Ramos (cell line): ENCODE results near the gene PKD1L1.
"Not testable (repeated sequence)": the region's sequence is repeated elsewhere in the genome, so short reads cannot be mapped to it uniquely, and the experiment has no call there.

Source experiments
- in situ Hi-C: fragments of 300-500 bp; cut with MboI; formaldehyde crosslinking; loops from one replicate; pipeline ENCODE4 v1.14.3; 2022; ENCODE audit warnings: low sequenced_read_pairs; ENCODE audit not compliant: unreplicated experiment

The PKD1L1 gene

DNA sequence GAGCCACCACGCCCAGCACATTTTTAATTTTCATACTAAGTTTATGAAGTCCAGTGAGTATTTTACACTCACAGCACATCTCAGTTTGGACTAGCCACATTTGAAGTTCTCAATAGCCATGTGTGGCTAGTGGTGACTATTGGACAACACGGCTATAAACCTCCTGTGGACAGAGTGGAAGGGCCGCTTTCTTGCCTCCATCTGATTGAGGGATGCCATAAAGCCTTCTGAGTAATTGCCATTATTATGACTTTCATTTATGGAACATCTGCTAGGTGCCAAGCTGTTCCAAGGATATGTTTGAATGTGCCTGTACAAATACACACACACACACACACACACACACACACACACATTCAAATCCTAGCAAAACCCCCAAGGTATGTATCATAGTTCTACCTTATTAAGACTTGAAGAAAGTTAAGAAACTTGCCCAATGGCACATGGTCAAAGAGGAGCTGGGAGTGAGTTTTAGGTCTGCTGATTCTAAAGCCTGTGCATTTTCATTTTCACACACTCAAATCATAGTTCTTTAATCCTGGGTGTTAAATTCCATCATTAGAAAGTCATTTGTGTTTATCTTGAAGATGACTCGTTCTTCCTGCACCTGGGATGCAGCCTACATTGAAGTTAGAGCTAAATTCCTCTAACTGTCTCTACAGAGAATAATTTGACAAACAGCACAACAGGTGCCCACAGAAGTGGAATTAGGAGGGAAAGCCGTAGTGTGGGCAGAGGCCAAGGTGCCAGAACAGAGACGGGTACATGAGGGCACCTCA lies 143.3 kb downstream of the PKD1L1 start:
- in situ Hi-C loops, result no loop called here

DNA sequence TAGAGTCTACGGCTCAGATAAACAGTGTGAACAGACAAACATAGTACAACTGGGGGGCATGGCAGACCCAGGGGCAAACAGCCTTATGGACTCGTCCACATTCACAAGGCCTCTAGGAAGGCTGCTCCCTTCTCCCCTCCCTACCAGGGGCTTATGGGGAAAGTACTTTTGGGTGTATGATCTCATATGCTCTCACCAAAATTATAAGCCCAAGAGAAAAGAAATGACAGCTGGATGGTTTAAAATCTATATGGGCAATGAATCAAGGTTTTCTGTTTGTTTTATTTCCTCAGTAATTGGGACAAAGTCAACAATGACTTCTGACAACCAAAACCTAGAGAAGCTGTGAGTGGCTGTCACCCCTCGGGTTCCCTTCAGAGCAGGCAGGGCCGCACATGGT lies 144.4 kb downstream of the PKD1L1 start:
- in situ Hi-C loops, result no loop called here

DNA sequence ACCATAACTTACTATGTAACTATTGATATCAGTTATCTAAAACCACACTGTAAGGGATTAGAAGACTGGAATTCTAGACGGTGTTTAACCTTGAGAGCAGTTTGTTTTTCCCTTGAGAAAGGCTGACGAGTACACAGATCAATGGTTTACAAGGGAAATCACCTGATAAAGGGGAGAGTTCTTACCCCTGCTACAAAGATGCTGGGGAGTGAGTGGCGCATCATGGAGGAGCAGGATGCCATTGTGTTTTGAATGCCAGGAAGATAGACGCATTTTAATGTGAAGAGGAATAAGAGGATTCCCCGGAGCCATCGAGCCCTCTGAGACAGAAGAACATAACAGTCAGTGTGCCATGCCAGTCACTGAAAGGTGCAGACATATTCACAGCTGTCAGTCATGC lies 145.2 kb downstream of the PKD1L1 start:
- in situ Hi-C loops, result no loop called here

DNA sequence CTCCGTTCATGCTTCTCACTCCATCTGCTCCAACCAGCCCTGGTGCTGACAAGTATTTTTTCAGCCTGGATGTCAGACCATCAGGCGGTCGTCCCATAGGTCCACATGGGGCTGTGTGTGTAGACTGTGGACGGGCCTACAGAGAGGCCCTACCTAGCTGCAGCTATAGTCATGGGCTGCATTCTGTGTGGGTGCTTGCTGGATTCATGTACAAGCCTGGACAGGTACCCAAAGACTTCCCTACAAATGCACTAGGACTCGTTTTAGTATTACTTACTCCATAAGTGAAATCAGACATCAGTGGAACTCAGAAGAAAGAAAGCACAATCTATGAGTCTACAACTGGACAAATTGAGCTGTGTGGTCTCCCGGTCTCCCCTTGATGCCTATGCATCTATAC lies 146.8 kb downstream of the PKD1L1 start:
- in situ Hi-C loops, result no loop called here

DNA sequence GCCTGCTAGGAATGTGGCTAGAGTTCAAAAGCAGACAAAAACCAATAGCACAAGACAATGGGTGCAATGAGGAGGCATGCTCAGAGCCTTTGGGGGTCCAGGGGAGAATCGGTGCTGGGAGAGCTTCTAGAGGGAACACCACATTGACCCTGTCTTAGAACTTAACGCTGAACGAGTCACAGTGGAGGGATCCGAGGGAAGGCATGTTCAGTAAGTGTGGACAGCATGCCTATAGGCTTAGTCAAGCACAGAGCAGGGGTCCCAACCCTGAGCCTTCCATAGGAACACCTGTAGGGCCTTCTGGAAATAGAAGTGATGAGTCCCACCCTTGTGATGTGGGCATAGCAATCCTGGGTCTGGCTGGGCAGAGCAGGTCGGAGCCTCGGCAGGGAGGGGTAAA lies 148.7 kb downstream of the PKD1L1 start:
- in situ Hi-C loops, result no loop called here

DNA sequence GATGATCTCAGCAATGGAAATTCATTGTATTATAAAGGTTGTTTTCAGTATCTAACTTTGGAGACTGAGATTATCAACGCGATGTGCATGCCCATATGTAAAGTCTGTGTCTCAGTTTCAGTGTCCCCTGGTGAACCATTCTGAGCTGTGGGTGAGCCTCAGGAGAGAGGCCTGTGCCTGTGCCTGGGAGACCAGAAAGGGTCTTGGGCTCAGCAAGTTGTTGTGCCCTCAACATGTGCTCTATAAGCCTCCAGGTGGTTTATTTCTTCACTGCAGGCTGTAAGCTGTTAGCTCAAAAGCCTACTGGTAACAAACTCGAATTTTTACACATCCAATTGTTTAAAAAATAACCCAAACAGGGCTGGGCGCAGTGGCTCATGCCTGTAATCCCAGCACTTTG lies 151.9 kb downstream of the PKD1L1 start:
- in situ Hi-C loops, result no loop called here

DNA sequence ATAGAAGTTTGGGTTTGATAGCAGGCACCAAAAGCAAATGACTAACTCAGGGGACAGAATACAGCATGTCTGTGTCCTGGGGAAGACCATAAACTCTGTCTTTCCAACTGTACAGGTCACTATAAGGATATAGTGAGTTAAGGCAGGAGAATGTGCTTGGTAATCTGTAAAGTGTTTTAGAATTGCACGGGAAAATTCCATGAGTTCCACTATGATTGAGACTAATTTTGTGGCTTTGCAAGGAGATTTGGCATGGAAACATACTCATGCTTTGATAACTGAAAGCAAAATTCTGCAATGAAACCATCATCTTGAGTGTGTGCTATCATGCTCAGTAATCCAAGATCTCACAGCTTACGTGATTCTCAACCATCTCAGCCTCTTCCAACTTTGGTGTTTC lies 152.6 kb downstream of the PKD1L1 start:
- in situ Hi-C loops, result no loop called here

DNA sequence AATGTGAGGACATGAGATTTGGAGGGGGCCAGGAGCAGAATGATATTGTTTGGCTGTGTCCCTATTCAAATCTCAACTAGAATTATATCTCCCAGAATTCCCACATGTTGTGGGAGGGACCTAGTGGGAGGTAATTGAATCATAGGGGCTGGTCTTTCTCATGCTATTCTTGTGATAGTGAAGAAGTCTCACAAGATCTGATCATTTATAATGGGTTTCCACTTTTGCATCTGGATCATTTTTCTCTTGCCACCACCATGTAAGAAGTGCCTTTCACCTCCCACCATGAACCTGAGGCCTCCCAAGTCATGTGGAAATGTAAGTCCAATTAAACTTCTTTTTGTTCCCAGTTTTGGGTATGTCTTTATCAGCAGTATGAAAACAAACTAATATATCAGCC lies 153.1 kb downstream of the PKD1L1 start:
- in situ Hi-C loops, result not testable (repeated sequence)

DNA sequence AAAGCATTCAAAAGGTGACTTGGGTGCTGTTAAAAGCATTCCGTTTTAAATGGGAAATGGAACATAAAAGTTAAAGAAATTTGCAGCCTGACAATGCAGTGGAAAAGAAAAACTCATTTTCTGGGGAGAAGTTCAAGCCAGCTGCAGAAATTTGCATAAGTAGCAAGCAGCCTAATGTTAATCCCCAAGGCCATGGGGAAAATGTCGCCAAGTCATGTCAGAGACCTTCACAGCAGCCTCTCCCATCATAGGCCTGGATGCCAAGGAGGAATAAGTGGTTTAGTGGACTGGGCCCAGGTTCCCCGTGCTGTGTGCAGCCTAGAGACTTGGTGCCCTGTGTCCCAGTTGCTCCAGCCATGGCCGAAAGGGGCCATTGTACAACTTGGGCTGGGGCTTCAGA lies 154.2 kb downstream of the PKD1L1 start:
- in situ Hi-C loops, result no loop called here

DNA sequence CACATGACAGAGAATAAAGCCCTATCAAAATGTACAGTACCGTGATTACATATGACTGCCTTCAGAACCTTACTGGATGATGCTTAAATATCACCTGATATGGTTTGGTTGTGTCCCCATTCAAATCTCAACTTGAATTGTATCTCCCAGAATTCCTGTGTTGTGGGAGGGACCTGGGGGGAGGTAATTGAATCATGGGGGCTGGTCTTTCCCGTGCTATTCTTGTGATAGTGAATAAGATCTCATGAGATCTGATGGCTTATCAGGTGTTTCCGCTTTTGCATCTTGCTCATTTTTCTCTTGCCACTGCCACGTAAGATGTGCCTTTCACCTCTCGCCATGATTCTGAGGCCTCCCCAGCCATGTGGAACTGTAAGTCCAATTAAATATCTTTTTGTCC lies 155.1 kb downstream of the PKD1L1 start:
- in situ Hi-C loops, result not testable (repeated sequence)

DNA sequence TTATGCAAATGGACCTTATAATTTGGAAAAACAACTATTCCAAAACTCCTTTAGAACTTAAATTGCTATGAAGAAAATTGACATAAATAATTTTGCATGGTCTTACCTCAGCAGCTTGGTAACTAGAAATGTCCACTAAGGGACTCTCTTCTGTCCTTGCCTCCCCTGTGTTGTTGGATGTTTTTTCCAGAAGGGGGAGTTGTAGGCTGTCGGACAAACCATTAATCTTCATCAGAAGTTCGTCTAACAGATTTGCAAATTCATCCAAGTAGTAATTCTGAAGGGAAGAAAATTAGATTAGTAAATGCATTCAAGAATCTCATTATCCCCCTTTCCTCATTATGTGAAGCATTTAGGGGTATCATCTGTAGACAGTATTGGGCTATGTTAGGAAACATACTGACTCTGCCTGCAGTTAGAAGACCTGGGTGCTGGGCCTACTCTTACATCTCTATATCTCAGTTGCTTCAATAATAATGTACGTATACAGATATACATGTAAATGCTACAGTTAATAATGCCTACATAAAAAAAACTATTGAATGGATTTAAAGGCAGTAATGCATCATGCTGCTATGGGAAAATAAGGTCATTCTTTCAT lies 155.6 kb downstream of the PKD1L1 start:
- in situ Hi-C loops, result no loop called here

DNA sequence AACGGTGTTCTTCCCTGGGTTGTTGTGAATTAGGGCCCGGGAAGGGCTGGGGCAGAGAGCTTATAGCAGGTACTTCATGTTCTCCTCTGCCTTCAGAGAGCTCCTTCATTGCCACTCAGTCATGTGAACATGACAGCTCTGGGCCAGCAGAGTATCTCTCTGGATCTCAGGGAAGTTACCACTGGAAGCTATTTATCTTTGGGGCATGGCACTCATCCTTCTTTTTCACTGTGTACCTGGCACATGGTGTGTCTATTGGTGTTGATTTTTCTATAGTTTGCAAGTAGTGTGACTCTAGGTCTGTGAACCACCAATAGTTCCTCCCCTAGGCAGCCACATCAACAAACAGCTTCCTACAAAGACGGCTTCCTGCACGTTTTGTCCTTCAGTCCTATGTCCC lies 156.6 kb downstream of the PKD1L1 start:
- in situ Hi-C loops, result no loop called here

DNA sequence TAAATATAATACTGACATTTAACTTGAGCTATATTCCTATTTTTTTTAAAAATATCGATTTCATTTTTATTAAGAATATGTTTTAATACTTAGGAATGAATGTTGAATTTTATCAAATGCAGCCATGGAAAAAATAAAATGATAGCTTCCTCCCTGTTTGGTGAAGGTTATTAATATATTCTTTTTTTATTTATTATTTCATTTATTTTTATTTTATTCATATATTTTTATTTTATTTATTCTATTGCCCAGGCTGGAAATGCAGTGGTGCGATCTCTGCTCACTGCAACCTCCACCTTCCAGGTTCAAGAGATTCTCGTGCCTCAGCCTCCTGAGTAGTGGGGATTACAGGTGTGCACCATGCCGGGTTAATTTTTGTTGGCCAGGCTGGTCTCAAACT lies 160.2 kb downstream of the PKD1L1 start:
- in situ Hi-C loops, result no loop called here

DNA sequence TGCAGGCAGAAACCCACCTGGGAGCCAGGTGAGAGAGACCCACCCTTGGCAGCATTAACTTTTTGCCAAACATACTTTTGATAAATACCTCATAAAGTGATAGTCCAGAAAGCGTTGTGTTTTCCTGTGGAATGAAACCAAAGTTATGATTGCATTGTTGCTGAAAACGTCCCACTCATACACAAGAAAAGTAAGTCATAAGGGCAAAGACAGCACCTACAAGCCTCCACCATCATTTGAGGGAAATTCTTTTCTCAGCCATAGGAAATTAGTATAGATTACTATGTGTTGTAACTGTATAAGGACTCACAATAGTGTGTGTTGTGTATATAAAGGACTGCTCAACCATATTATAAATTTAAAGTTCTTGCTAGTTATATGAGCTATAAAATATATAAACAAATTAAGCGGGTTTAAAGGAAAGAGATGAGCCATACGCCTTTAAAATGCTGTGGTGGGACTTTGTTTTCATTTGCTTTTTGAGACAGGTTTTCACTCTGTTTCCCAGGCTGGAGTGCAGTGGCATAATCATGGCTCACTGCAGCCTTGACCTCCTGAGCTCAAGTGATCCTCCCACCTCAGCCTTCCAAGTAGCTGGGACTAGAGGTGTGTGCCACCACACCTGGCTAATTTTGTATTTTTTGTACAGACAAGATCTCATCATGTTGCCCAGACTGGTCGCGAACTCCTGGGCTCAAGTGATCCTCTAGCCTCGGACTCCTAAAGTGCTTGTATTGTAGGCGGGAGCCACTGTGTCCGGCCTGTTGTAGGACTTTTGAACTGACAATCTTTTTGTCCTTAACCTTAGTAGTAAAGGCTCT lies 160.8 kb downstream of the PKD1L1 start:
- in situ Hi-C loops, result no loop called here

DNA sequence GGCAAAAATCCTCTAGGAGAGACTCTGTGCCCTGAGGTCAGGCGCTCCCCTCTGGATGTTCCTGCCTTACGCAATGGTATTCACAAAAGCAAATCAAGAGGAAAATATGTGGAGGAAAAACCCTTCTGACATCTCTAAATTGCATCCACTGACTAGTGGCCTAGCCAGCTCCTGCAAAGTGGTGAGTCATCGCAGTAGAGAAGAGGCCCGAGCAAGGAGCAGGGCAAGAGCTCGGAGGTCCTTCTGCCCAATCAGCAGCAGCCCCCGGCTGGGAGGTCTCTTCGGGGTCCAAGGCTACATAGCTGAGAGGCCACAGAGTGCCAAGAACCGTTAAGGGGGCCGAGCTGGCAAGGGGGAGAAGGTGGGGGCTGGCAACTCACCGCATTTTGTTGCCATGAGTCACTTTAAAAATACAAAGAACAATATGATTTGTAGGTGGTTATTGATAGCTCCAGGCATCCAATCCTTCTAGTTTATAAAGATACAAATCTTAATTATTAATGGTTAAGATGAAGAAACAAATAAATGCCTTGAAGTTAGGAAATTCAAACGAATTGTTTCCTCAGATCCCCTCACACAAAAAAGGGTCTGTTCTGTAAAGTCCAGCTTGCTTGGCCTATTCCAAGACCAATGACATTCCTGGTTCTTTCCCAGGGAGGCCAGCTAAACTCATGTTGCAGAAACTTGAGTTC lies 161.6 kb downstream of the PKD1L1 start:
- in situ Hi-C loops, result no loop called here

DNA sequence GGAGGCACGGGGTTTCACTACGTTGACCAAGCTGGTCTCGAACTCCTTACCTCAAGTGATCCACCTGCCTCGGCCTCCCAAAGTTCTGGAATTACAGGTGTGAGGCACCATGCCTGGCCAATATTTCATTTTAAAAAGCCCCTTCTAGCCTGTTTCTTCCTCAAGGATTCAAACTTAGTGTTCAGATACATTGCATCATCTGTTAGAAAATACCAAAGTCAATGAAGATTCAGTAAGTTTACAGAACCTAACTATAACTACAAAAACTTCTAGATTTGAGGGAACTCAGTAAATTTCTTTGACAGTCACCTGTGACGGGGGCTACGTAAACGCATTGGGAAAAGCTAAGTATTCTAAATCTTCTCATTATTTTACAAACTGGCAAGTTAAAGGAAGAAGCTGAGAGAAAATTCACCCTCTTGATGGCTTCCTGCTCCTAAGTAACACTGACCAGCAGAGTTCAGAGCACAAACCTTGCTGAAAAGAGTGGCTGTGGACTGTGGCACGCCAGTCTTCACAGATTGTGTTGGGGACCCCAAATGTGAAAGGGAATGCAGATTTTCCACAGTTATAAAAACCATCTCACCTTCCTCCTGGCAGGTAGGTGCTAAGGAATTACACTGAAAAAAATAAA lies 162.2 kb downstream of the PKD1L1 start:
- in situ Hi-C loops, result no loop called here

DNA sequence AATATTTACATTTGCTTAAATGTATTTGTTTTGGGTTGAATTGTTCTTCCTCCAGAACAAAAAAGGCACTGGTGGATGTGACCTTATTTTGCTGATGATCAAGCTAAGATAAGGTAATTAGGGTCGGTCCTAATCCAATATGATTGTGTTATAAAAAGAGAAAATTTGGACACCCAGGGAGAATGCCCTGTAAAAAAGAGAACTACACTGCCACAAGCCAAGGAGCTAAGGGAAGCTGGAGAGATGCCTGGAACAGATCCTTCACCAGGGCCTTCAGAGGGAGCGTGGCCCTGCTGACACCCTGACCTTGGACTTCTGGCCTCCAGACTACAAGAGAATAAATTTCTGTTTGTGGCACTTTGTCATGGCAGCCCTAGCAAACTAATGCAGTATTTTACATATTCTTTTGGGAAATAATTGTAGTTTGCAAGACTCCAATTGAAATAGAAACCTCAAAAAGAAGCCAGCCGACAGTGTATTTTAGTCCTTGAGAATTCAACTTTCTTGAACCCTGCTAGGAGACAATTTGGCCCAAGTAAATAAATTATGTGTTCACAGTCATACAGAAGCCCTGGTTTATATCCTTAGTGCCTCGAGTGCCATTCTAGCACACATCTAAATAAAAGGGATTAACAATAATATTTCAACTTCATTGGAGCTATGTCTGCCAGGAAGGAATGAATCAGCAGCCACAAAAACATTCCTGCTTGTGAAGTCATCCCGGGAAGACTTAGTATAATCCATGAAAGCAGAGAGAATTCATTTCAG lies 164.6 kb downstream of the PKD1L1 start:
- in situ Hi-C loops, result no loop called here

DNA sequence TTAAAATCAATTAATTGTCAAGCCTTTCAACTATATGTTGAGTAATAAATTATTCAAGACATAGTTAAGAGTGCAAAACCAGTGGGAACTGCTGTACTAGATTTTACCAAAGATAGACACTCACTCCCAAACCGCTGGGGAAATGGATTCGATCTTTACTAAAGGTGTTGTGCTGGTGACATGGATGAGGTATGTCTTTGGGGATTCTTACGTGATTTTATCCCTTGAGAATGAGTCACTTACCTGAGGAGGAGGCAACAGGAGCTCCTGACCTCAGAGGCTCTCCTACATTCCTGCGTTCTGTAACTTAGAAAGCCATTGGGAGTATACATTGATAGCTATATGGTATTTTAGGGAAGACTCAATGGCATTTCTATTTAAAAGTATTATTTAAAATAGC lies 165.5 kb downstream of the PKD1L1 start:
- in situ Hi-C loops, result no loop called here

DNA sequence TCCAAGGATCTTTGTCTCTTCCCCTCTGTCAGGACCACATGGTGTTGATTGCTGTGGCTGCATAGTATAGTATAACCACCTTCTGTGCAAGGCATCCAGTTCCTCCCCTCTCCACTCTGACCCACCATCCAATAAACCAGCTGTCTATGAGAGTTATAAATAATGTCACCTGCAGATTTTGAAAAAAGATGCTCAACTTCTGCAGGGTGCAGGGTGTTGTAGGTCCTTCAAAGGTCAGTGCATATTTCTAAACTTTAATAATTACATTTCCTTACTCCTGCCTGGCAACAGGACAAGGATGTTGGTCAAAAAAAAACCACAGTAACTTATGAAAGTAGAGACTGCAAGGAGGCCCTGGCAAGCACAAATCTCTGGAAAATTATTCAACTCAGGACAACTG lies 166.2 kb downstream of the PKD1L1 start:
- in situ Hi-C loops, result no loop called here

DNA sequence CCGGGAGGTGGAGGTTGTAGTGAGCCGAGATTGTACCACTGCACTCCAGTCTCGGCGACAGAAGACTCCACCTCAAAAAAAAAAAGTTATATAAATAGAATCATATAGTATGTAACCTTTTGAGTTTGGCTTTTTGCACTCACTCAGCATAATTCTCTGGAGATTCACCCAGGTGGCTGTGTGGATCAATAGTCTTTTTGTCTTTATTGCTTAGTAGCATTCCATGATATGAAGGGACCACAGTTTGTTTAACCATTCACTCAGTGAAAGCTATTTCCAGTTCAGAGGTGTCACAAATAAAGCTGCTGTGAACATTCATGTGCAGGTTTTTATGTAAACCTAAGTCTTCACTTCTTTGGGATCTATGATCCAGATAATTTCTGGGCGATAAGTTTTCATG lies 167.7 kb downstream of the PKD1L1 start:
- in situ Hi-C loops, result no loop called here
